BLaER1 treated with 17β-estradiol and CSF1 and Interleukin-3, amounts not matched to agents 10 nM and 100 nM (cell line): ENCODE data around the gene RPS2.
A peak's percentile ranks its signal among the peaks of the same experiment; 100 is the strongest.

ENCODE experiments used
- H3K27ac ChIP-seq, 11 experiments: shearing (Covaris generic); formaldehyde crosslinking; 2 replicates each; pipeline ENCODE4 v1.8.1; 2022
- H3K27me3 ChIP-seq, 11 experiments: shearing (Covaris generic); formaldehyde crosslinking; 2 replicates each; pipeline ENCODE4 v1.8.1; 2022
- H3K36me3 ChIP-seq, 11 experiments: shearing (Covaris generic); formaldehyde crosslinking; 2 replicates each; pipeline ENCODE4 v1.8.1; 2022
- H3K4me1 ChIP-seq, 10 experiments: shearing (Covaris generic); formaldehyde crosslinking; 2 replicates each; pipeline ENCODE4 v1.8.1; 2022
- H3K4me2 ChIP-seq, 11 experiments: shearing (Covaris generic); formaldehyde crosslinking; 2 replicates each; pipeline ENCODE4 v1.8.1; 2022
- H3K4me3 ChIP-seq, 10 experiments: shearing (Covaris generic); formaldehyde crosslinking; 2 replicates each; pipeline ENCODE4 v1.8.1; 2022
- H3K9ac ChIP-seq, 11 experiments: shearing (Covaris generic); formaldehyde crosslinking; 2 replicates each; pipeline ENCODE4 v1.8.1; 2022
- H3K9me3 ChIP-seq, 11 experiments: shearing (Covaris generic); formaldehyde crosslinking; replicated peaks in 1 of 11; 2 replicates each; pipeline ENCODE4 v1.8.1; 2022
- H4K20me1 ChIP-seq, 11 experiments: shearing (Covaris generic); formaldehyde crosslinking; 2 replicates each; pipeline ENCODE4 v1.8.1; 2022
- Cebpa-rat ChIP-seq, 11 experiments: shearing (Covaris generic); IDR thresholded peaks; 2 replicates each; pipeline ENCODE4 v1.8.1; 2022

Gene RPS2

DNA sequence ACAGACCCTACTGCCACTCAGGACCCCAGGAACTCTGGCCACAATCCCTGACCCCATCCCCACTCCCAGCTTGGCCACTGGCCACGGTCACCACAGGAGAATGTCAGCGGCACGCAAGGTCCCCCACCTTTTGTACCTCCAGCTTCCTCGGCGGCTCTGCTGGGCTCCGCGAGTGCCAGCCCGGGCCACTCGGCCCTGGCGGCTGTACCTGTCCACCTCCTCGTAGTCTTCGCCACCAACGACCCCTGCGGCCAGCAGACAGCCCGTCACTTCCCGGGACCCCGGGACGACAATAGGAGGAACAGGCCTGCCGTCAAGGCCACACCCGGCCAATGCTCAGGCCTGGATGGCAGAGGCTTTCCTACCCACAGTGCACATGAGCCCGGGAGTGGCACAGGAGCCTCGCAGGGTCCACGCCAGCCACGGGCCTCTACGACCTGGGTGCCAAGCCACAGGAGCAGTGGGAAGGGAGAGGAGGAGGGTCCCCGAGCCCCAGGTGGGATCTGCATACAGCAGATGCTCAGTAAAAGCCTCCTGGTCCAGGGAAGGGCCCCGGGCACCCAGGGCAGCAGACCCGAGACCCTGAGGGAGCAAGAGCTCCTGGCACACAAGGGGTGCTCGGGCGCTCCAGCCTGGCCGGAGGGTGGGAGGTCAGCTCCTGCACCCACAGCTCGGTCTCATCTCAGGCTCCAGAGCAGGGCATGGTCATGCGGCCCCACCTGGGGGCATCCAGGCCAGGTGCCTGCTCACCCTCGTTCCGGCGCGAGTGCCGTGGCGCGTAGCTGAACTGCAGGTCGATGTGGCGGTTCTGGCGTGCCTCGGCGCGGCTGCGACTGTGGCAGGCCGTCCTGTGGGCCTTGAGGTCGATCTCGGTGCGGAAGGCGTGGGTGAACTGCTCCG is 37.1 kb upstream of the RPS2 start:
- no peak overlapping the region for H3K4me2 ChIP-seq
- peaks cover 42 to 100% (median 94%) of the 10 kb centered on the region in 11 experiments; a peak in 21 of 22 replicates for H4K20me1 ChIP-seq
- TF ChIP-seq Cebpa-rat (IDR thresholded peaks at IDR 0.05), result no peak
- H3K4me1 ChIP-seq, result peaks cover 29 to 36% (median 33%) of the 10 kb centered on the region in 10 experiments
- no peak overlapping the region for H3K27ac ChIP-seq
- peak overlapping the region in 2 of 11 experiments; percentile 9 to 18; a peak in 1 of 22 replicates for H3K9ac ChIP-seq
- H3K4me3 ChIP-seq, result no peak overlapping the region
- H3K9me3 ChIP-seq, result no peaks in the 10 kb centered on the region
- peaks cover 69 to 92% (median 78%) of the 10 kb centered on the region in 11 experiments for H3K36me3 ChIP-seq
- no peaks in the 10 kb centered on the region for H3K27me3 ChIP-seq

DNA sequence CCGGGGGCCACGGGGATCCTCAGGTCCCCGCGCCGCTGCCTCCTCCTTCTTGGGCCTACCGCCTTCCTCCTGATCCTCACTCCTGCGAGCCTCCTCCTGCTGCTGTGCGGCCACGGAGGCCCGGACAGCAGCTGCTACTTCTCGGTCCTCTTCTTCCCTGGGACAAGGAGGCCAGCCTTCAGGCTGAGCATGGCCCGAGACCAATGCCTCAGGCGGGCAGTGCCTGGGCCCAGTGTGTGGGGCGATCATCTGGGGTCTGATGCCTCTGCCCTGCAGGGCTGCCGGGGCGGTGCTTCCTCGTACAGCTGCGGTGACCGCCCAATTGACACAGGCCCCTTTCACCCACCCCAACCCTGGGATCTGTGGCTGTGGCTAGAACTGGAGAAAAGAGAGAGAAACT is 36.4 kb upstream of the RPS2 start:
- peaks cover 22 to 29% (median 26%) of the 10 kb centered on the region in 10 experiments for H3K4me1 ChIP-seq
- no peaks in the 10 kb centered on the region for H3K9me3 ChIP-seq
- no peak overlapping the region for H3K4me2 ChIP-seq
- no peak overlapping the region for H3K27ac ChIP-seq
- peaks cover 70 to 94% (median 82%) of the 10 kb centered on the region in 11 experiments for H3K36me3 ChIP-seq
- no peak for TF ChIP-seq Cebpa-rat (IDR thresholded peaks at IDR 0.05)
- no peak overlapping the region for H3K4me3 ChIP-seq
- H3K9ac ChIP-seq, result 0 out of 22 replicates have a peak overlapping the region, but pooled peaks of 1 of the 11 experiments have one; percentile 18
- peaks cover 35 to 99% (median 89%) of the 10 kb centered on the region in 11 experiments; a peak in 21 of 22 replicates for H4K20me1 ChIP-seq
- H3K27me3 ChIP-seq, result no peaks in the 10 kb centered on the region

DNA sequence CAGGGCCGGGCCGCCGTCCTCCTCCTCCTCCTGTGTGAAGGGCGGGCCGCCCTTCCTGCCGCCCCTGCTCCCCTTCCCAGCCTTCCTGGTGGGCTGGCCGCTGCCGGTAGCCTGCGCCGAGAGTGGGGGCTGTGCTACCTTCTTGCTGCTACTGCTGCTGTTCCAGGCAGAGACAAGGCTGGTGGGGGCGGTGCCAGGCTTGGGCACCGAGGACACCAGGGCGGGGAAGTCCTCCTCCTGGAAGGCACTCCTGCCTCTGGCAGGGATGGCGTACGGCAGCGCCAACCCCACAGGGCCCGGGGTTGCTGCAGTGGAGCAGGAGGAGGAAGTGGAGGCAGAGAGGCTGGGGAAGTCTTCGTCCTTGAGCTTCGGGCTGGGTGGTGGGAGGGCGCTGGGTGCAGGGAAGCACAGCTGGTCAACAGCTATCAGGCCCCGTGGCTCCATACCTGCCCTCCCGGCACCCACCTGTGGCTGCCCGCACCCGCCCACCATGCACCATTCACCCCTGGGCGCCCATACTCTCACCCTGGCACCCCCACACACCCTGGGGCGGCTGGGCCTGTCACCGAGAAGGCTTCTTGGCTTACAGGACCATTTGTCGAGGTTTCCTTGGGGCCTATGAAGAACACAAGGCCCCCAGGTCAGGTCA is 35.4 kb upstream of the RPS2 start:
- H3K4me2 ChIP-seq, result no peak overlapping the region
- no peak overlapping the region for H3K4me3 ChIP-seq
- no peak overlapping the region; a peak in 1 of 22 replicates for H3K9ac ChIP-seq
- H3K4me1 ChIP-seq, result peaks cover 11 to 18% (median 16%) of the 10 kb centered on the region in 10 experiments
- peaks cover 70 to 95% (median 87%) of the 10 kb centered on the region in 11 experiments for H3K36me3 ChIP-seq
- H3K27ac ChIP-seq, result no peak overlapping the region
- TF ChIP-seq Cebpa-rat (IDR thresholded peaks at IDR 0.05), result no peak
- peaks cover 24 to 94% (median 80%) of the 10 kb centered on the region in 11 experiments; a peak in 21 of 22 replicates for H4K20me1 ChIP-seq
- H3K27me3 ChIP-seq, result no peaks in the 10 kb centered on the region
- H3K9me3 ChIP-seq, result no peaks in the 10 kb centered on the region

DNA sequence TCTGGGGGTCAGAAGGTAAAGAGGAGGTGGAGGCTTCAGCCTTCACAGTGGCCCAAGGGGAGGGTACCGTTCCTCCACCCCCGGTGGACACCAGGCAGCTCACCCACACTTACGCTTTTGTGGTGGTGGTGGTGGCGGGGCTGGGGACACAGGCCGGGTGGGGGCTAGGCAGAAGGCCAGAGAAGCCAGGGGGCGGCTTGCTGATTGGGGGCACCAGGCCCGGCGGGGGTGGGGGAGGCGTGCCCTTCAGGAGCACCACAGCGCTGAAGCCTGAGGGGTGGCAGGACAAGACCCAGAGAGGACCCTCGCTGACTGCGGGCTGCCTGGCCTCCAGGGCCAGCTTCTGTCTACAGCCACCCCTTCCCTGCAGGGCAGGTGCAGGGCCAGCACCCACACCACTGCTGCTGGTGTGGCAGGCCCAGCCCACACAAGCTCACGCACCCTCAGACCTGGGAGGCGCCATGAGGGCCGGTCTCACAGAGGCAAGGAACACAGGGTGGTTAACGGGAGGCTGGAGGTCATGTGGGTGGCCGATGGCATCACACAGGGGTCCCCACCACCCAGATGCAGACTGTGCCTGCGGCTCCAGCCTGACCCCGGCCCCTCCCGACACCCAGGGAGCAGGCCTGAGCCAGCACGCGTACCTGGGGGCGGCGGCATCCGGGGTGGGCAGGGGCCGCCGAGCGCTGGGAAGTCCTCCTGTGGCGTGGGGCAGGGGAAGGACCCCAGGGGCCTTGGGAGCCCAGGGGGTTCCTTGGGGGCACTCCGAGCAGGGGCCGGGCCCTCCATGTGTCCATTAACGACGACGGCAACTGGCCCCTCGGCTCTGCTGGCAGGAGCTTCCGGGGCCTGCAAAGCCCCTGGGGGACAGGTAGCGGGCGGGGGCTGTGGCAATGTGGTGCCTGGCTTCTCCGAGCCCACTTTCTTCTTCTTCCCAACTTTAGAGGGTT is 34.5 kb upstream of the RPS2 start:
- H3K36me3 ChIP-seq, result peaks cover 69 to 88% (median 85%) of the 10 kb centered on the region in 11 experiments
- no peak for TF ChIP-seq Cebpa-rat (IDR thresholded peaks at IDR 0.05)

DNA sequence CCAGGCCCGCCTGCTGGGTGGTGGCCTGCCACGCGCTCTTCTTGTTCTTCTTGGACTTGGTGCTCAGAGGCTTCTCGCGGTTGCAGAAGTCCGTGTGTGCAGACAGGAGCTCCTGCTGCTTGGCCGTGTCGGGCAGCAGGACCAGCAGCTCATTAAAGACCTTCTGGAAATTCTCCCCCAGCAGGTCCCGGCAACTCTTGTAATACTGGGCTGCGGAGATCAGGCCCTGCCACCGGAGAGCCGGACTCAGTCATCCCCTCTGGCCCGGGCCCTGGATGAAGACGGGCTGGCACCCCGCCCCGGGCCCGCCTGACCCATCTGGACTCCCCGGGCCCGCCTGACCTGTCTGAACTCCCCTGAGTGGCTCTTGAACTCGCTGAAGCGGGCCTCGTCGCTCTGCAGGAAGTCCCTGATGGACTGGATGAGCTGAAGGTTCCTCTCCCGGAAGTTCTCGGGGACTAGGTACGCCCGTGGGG is 33.8 kb upstream of the RPS2 start:
- H3K36me3 ChIP-seq, result peaks cover 66 to 85% (median 81%) of the 10 kb centered on the region in 11 experiments
- no peak overlapping the region for H3K27ac ChIP-seq
- H3K4me2 ChIP-seq, result no peak overlapping the region

More for the DNA sequence above, 34.5 kb upstream of the RPS2 start:
- Histone ChIP-seq H3K9me3 (no peaks in the 10 kb centered on the region), H4K20me1 (peaks cover 16 to 85% (median 71%) of the 10 kb centered on the region in 11 experiments; a peak in 21 of 22 replicates), H3K4me3 (no peak overlapping the region), H3K9ac (no peak overlapping the region), H3K4me2 (no peak overlapping the region), H3K27me3 (no peaks in the 10 kb centered on the region), H3K27ac (no peak overlapping the region), H3K4me1 (peaks cover 4 to 10% (median 9%) of the 10 kb centered on the region in 10 experiments)

DNA sequence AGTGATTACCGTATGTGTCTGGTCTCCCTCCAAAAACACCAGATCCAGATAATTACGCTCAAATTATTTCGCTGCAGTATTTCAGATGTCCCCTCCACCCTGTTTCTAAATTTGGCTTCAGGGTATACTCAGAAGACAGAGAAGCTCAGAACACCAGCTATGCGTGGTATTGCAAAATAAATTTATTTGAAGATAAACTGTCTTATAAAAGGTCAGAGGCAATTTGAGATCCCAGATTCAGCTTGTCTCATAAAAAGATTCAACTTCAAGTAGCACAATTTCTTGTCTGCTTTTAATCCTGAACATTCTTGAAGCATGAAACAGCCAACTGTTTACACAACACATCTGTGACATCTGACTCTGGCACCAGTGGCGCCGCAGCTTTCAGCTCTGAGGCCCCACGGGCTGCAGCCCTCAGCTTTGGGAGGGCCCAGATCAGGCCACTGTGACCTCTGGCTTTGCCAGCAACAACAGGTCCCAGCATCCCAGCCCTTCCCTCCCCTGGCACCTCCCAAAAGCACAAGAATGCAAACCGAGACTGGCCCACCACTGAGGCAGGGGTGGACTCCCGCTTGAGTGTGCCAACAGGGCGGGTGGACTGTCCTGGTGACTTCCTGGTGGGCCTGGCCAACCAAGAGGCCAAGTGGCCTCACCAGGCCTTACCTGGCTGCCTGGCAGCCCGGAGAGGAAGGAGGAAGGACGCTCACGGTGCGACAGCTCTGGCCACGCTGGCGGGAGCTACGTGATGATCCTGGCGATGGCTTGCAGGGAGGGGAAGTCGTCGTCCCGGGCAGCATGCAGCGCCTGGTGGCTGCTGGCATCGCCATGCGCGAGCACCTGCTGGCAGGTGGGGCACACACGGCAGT is 33.1 kb upstream of the RPS2 start:
- no peak overlapping the region for H3K4me2 ChIP-seq
- H3K27me3 ChIP-seq, result peaks cover under 1 to 7% (median 5%) of the 10 kb centered on the region in 11 experiments; a peak in 19 of 22 replicates
- H3K36me3 ChIP-seq, result peaks cover 60 to 78% (median 74%) of the 10 kb centered on the region in 11 experiments
- peaks cover 5 to 71% (median 57%) of the 10 kb centered on the region in 11 experiments; a peak in 21 of 22 replicates for H4K20me1 ChIP-seq
- H3K4me1 ChIP-seq, result peaks cover 0 to 17% (median 14%) of the 10 kb centered on the region in 10 experiments; a peak in 12 of 20 replicates
- H3K9ac ChIP-seq, result no peak overlapping the region
- H3K27ac ChIP-seq, result no peak overlapping the region
- no peak overlapping the region for H3K4me3 ChIP-seq
- H3K9me3 ChIP-seq, result peaks cover 0 to 5% (median 0%) of the 10 kb centered on the region in 11 experiments; a peak in 8 of 22 replicates
- TF ChIP-seq Cebpa-rat (IDR thresholded peaks at IDR 0.05), result no peak

More for the DNA sequence above, 33.8 kb upstream of the RPS2 start:
- TF ChIP-seq Cebpa-rat (IDR thresholded peaks at IDR 0.05), result no peak
- peaks cover 1 to 10% (median 9%) of the 10 kb centered on the region in 10 experiments; a peak in 14 of 20 replicates for H3K4me1 ChIP-seq
- H4K20me1 ChIP-seq, result peaks cover 10 to 78% (median 64%) of the 10 kb centered on the region in 11 experiments; a peak in 21 of 22 replicates
- H3K9ac ChIP-seq, result no peak overlapping the region
- no peaks in the 10 kb centered on the region for H3K9me3 ChIP-seq
- peaks cover 0 to under 1% (median 0%) of the 10 kb centered on the region in 11 experiments; a peak in 1 of 22 replicates for H3K27me3 ChIP-seq
- H3K4me3 ChIP-seq, result no peak overlapping the region

DNA sequence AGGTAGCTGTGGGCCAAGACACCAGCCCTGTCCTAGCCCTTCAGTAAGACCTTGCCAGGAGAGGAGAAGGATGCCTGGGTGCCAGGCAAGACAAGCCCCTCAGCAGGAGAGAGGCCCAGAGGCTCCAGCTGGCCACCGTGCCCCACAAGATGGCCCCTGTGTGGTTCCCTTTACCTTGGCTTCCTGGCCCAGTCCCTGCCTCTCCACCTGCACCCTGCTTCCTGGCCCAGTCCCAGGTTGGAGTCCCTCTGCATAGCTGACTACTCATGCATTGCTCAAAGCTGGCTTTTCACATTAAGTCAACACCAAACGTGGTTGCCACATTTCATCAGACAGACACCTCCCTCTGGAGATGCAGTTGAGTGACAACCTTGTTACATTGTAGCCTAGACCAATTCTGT is 29.1 kb upstream of the RPS2 start:
- Histone ChIP-seq H3K9me3 (peaks cover 0 to 10% (median 0%) of the 10 kb centered on the region in 11 experiments; a peak in 8 of 22 replicates), H4K20me1 (peaks cover 0 to 50% (median 37%) of the 10 kb centered on the region in 11 experiments; a peak in 18 of 22 replicates), H3K27ac (peak overlapping the region in 5 of 11 experiments; percentile 6 to 23 (median 18); a peak in 3 of 22 replicates), H3K4me3 (no peak overlapping the region), H3K9ac (0 out of 22 replicates have a peak overlapping the region, but pooled peaks of 2 of the 11 experiments have one; percentile 11 to 26), H3K36me3 (peaks cover 21 to 38% (median 34%) of the 10 kb centered on the region in 11 experiments), H3K4me1 (peaks cover 17 to 41% (median 35%) of the 10 kb centered on the region in 10 experiments), H3K27me3 (peaks cover 37 to 45% (median 43%) of the 10 kb centered on the region in 11 experiments), H3K4me2 (peak overlapping the region in 8 of 11 experiments; percentile 9 to 39 (median 20); a peak in 12 of 22 replicates)
- no peak for TF ChIP-seq Cebpa-rat (IDR thresholded peaks at IDR 0.05)
